IMR-90 (cell line): ENCODE measurements around the gene LDLRAD3. TPM values are rescaled to one million over a fixed set of nuclear protein-coding genes. Genes with fewer than 3 reads are reported as not detected.

Experiments used
- ATAC-seq: fragments of 200-7000 bp; cut with Tn5 transposase; 2 replicates; pipeline ENCODE4 v1.9.1; 2020; ENCODE audit warnings: low read depth, mild to moderate bottlenecking, moderate library complexity
- BruUV-seq: library from RNA; stranded (reverse); fragments of 400-500 nt; replicated peaks from 2 replicates; lab custom pipeline; 2021; lab: Mats Ljungman, UMichigan
- CTCF ChIA-PET: fragments of 300-600 bp; formaldehyde crosslinking; extraction: SDS; loops from one replicate; lab custom pipeline; 2021; ENCODE audit warnings: antibody characterized with exemption; lab: Yijun Ruan, JAX
- POLR2A ChIA-PET: fragments of 300-600 bp; sonication (Branson Sonifier 250); formaldehyde crosslinking; loops from one replicate; lab custom pipeline; 2022; ENCODE audit warnings: antibody characterized with exemption; ENCODE audit not compliant: unreplicated experiment; lab: Charles Lee
- DNase-seq: peaks from one replicate; pipeline ENCODE4 v3.0.0; 2013
- H2AFZ ChIP-seq: replicated peaks from 2 replicates; pipeline ENCODE3; 2013; ENCODE audit warnings: low read length, mild to moderate bottlenecking; ENCODE audit not compliant: poor library complexity
- H2AK5ac ChIP-seq: 2 replicates; pipeline ENCODE4 v1.6.1; 2013; ENCODE audit warnings: low read depth, low read length, inconsistent platforms
- H2AK9ac ChIP-seq: replicated peaks from 2 replicates; pipeline ENCODE3; 2013; ENCODE audit warnings: mild to moderate bottlenecking, low read depth, low read length, moderate library complexity; ENCODE audit not compliant: poor library complexity
- H2BK120ac ChIP-seq: 2 replicates; pipeline ENCODE4 v1.6.1; 2013; ENCODE audit warnings: low read depth, low read length, inconsistent platforms
- H2BK15ac ChIP-seq: 3 replicates; pipeline ENCODE4 v1.6.1; 2013; ENCODE audit warnings: low read depth, low read length, inconsistent platforms
- H2BK20ac ChIP-seq: 2 replicates; pipeline ENCODE4 v1.6.1; 2013; ENCODE audit warnings: low read depth, mild to moderate bottlenecking, inconsistent platforms, low read length, moderate library complexity
- H2BK5ac ChIP-seq: 2 replicates; pipeline ENCODE4 v1.6.1; 2013; ENCODE audit warnings: mild to moderate bottlenecking, low read depth, low read length, inconsistent platforms; ENCODE audit not compliant: poor library complexity, severe bottlenecking
- H3K14ac ChIP-seq: replicated peaks from 2 replicates; pipeline ENCODE4 v1.6.1; 2013; ENCODE audit warnings: low read depth, low read length, inconsistent platforms
- H3K18ac ChIP-seq: 2 replicates; pipeline ENCODE4 v1.6.1; 2013; ENCODE audit warnings: low read depth, low read length, control low read depth
- H3K23ac ChIP-seq: 2 replicates; pipeline ENCODE4 v1.6.1; 2013; ENCODE audit warnings: low read depth, low read length, inconsistent platforms
- H3K27ac ChIP-seq: 2 replicates; pipeline ENCODE4 v1.5.1; 2013; ENCODE audit warnings: mild to moderate bottlenecking, control low read depth, low read length; ENCODE audit not compliant: insufficient read depth
- H3K27me3 ChIP-seq: 2 replicates; pipeline ENCODE4 v1.6.1; 2013; ENCODE audit warnings: low read length; ENCODE audit not compliant: control insufficient read depth, insufficient read depth
- H3K36me3 ChIP-seq: 2 replicates; pipeline ENCODE4 v1.6.1; 2013; ENCODE audit warnings: low read length, mixed read lengths; ENCODE audit not compliant: control insufficient read depth, insufficient read depth
- H3K4ac ChIP-seq: 2 replicates; pipeline ENCODE4 v1.6.1; 2013; ENCODE audit warnings: low read depth, low read length, inconsistent platforms
- H3K4me1 ChIP-seq: 2 replicates; pipeline ENCODE4 v1.6.1; 2013; ENCODE audit warnings: low read length, mixed read lengths; ENCODE audit not compliant: control insufficient read depth, insufficient read depth
- H3K4me2 ChIP-seq: 2 replicates; pipeline ENCODE4 v1.6.1; 2013; ENCODE audit warnings: low read depth, mild to moderate bottlenecking, control low read depth, low read length, moderate library complexity
- H3K4me3 ChIP-seq: 2 replicates; pipeline ENCODE4 v1.5.1; 2013; ENCODE audit warnings: low read depth, mild to moderate bottlenecking, control low read depth, low read length, moderate library complexity; ENCODE audit not compliant: insufficient read depth
- H3K56ac ChIP-seq: 2 replicates; pipeline ENCODE4 v1.6.1; 2013; ENCODE audit warnings: low read length, inconsistent platforms; ENCODE audit not compliant: insufficient read depth; ENCODE audit errors: extremely low read depth
- H3K79me1 ChIP-seq, 2 experiments: 2 replicates each; pipeline ENCODE4 v1.6.1; 2013; ENCODE audit warnings: low read length in 2 of 2, inconsistent platforms in 1 of 2, low read depth in 1 of 2
- H3K9ac ChIP-seq: 2 replicates; pipeline ENCODE4 v1.6.1; 2013; ENCODE audit warnings: low read depth, low read length, control low read depth
- H3K9me1 ChIP-seq: 2 replicates; pipeline ENCODE4 v1.6.1; 2013; ENCODE audit warnings: low read length, inconsistent platforms; ENCODE audit not compliant: insufficient read depth
- H3K9me3 ChIP-seq: 2 replicates; pipeline ENCODE4 v1.6.1; 2013; ENCODE audit warnings: low read length; ENCODE audit not compliant: control insufficient read depth, insufficient read depth
- H4K20me1 ChIP-seq: 2 replicates; pipeline ENCODE4 v1.6.1; 2013; ENCODE audit warnings: low read length, inconsistent platforms; ENCODE audit not compliant: insufficient read depth
- H4K5ac ChIP-seq: 2 replicates; pipeline ENCODE4 v1.6.1; 2013; ENCODE audit warnings: mild to moderate bottlenecking, low read depth, low read length, control low read depth
- H4K8ac ChIP-seq, 2 experiments: 2 replicates each; pipeline ENCODE4 v1.6.1; 2013; ENCODE audit warnings: low read depth in 2 of 2, low read length in 2 of 2, control low read depth in 1 of 2, inconsistent platforms in 1 of 2
- H4K91ac ChIP-seq: 2 replicates; pipeline ENCODE4 v1.6.1; 2013; ENCODE audit warnings: low read depth, low read length, inconsistent platforms; ENCODE audit not compliant: insufficient read depth
- BHLHE40 ChIP-seq: fragments of 150-350 bp; IDR thresholded peaks from 2 replicates; pipeline ENCODE4 v1.6.1; 2016; ENCODE audit warnings: mild to moderate bottlenecking, low read depth, low read length
- CHD1 ChIP-seq: IDR thresholded peaks from 2 replicates; pipeline ENCODE4 v1.6.1; 2012; ENCODE audit warnings: low read depth, low read length, improper control_type of control experiment
- MAFK ChIP-seq: IDR thresholded peaks from 2 replicates; pipeline ENCODE4 v1.6.1; 2012; ENCODE audit warnings: low read depth, low read length, improper control_type of control experiment
- MXI1 ChIP-seq: IDR thresholded peaks from 2 replicates; pipeline ENCODE4 v1.6.1; 2012; ENCODE audit warnings: low read depth, mild to moderate bottlenecking, low read length, moderate library complexity, borderline replicate concordance
- NFE2L2 ChIP-seq: fragments of 150-350 bp; IDR thresholded peaks from 2 replicates; pipeline ENCODE4 v1.6.1; 2016; ENCODE audit warnings: low read depth, mild to moderate bottlenecking, low read length
- POLR2A ChIP-seq: IDR thresholded peaks from 2 replicates; pipeline ENCODE4 v1.6.1; 2012; ENCODE audit warnings: mild to moderate bottlenecking, low read depth, low read length
- RAD21 ChIP-seq: IDR thresholded peaks from 2 replicates; pipeline ENCODE4 v1.6.1; 2012; ENCODE audit warnings: low read length, improper control_type of control experiment
- RFX5 ChIP-seq: IDR thresholded peaks from 2 replicates; pipeline ENCODE4 v1.8.0; 2012; ENCODE audit warnings: low read depth, mild to moderate bottlenecking, low read length, moderate library complexity
- WGBS, 2 experiments: methylation state at CpG; one replicate each; pipeline versions ENCODE4 v1.1.5 to v1.1.7; 2013; ENCODE audit warnings: missing lambda C conversion rate in 2 of 2; ENCODE audit not compliant: insufficient read length in 1 of 2; ENCODE audit errors: extremely low coverage in 2 of 2; 5-methylcytosine and 5-hydroxymethylcytosine counted together
- dilution Hi-C: fragments of 300-500 bp; cut with HindIII; formaldehyde crosslinking; loops from one replicate; pipeline ENCODE4 v1.14.3; 2018; ENCODE audit warnings: low sequenced_read_pairs; ENCODE audit not compliant: unreplicated experiment
- in situ Hi-C: fragments of 300-500 bp; cut with MboI; formaldehyde crosslinking; loops from 3 replicates; pipeline ENCODE4 v1.14.3; 2019; ENCODE audit warnings: low sequenced_read_pairs, inconsistent platforms, mixed read lengths
- intact Hi-C: fragments of 100-400 bp; cut with micrococcal nuclease; formaldehyde crosslinking; loops from 2 replicates; pipeline ENCODE4 v1.10.0; 2022
- polyA plus RNA-seq, 3 experiments: library from polyadenylated mRNA; depleted of rRNA; stranded (reverse); fragments of >200 nt; gene quantifications; 2 replicates each; pipeline ENCODE4 v1.2.3, GENCODE V29; 2012; ENCODE audit warnings: low replicate concordance in 1 of 3
- total RNA-seq: library from RNA; depleted of rRNA; stranded (reverse); fragments of >200 nt; gene quantifications from 2 replicates; pipeline ENCODE4 v1.2.3, GENCODE V29; 2012

Gene LDLRAD3
- total and polyA plus RNA-seq, 2 of the 4 experiments (the other 2 are of a cell fraction) = 2.7 to 6.4 TPM

GRCh38 chr11:36273110-36273509 lies 329.2 kb downstream of the LDLRAD3 start:
- H3K36me3 ChIP-seq = peaks cover 28% of the 10 kb centered on the region
- DNase-seq = no peak
- peaks cover 5% of the 10 kb centered on the region; the same call in 1 of the 2 replicates for H3K9me1 ChIP-seq
- H4K91ac ChIP-seq = no peak overlapping the region
- in situ Hi-C loops = no loop called here
- TF ChIP-seq MAFK (no peak), CHD1 (no peak), NFE2L2 (no peak), RAD21 (no peak), RFX5 (no peak), BHLHE40 (no peak), MXI1 (no peak), POLR2A (no peak)
- no peak overlapping the region for H3K23ac ChIP-seq
- H4K20me1 ChIP-seq = no peaks in the 10 kb centered on the region
- BruUV-seq = no TSS peak
- no peak overlapping the region for H3K18ac ChIP-seq
- POLR2A ChIA-PET = no interaction called here
- peak overlapping the region; percentile 33 for H2AK9ac ChIP-seq
- no peak overlapping the region for H2BK15ac ChIP-seq
- no peak overlapping the region for H3K9ac ChIP-seq
- 55% methylated on average over 2 of the region's 3 CpGs; no CpG with 5 or more reads in 1 of the 2 experiments for WGBS, 2 experiments
- no peaks in the 10 kb centered on the region for H3K79me1 ChIP-seq
- H4K5ac ChIP-seq = no peak overlapping the region
- no peak for ATAC-seq
- no peak overlapping the region for H3K4me3 ChIP-seq
- no peak overlapping the region for H3K4me2 ChIP-seq
- intact Hi-C loops = no loop called here
- no peak overlapping the region for H2BK120ac ChIP-seq
- no peak overlapping the region for H3K27ac ChIP-seq
- no peaks in the 10 kb centered on the region for H3K27me3 ChIP-seq
- dilution Hi-C loops = no loop called here
- CTCF ChIA-PET = interaction anchor here (1.0 kb wide), 1 partner anchor 220 kb away, joined by 4 read pairs; no protein-coding TSS in a partner anchor
- no peaks in the 10 kb centered on the region for H3K4me1 ChIP-seq
- no peak overlapping the region for H2AK5ac ChIP-seq
- H3K9me3 ChIP-seq = no peaks in the 10 kb centered on the region
- H2BK20ac ChIP-seq = no peak overlapping the region
- H3K56ac ChIP-seq = no peak overlapping the region
- H2BK5ac ChIP-seq = no peak overlapping the region
- H3K14ac ChIP-seq = no peak overlapping the region
- H3K4ac ChIP-seq = no peak overlapping the region
- no peak overlapping the region for H4K8ac ChIP-seq
- H2AFZ ChIP-seq = no peak overlapping the region
